Measurements from ENCODE around the gene ISG20L2.

ISG20L2 gene

GRCh38 chr1:156752843-156753482 lies 24.4 kb upstream of the ISG20L2 start:
- no peak for DNase-seq (ENCODE audit: low read depth, low spot score)

GRCh38 chr1:156751757-156752481 lies 23.4 kb upstream of the ISG20L2 start:
- DNase-seq (ENCODE audit: low read depth, low spot score), result peak; percentile 91

GRCh38 chr1:156751451-156751756 lies 22.8 kb upstream of the ISG20L2 start, which contains the start of gene HDGF:
Gene HDGF (minus strand): TSS chr1:156751675. CDS start chr1:156751429, 246 bp downstream.
- no peak for DNase-seq (ENCODE audit: low read depth, low spot score)

GRCh38 chr1:156750711-156751450 lies 22.3 kb upstream of the ISG20L2 start:
- DNase-seq (ENCODE audit: low read depth, low spot score), result peak; percentile 61

- DNase-seq (ENCODE audit: low read depth, low spot score), result peak; percentile 51
Observed at GRCh38 chr1:156750191-156750672, 21.7 kb upstream of the ISG20L2 start.

- peak; percentile 17 for DNase-seq (ENCODE audit: low read depth, low spot score)
Observed at GRCh38 chr1:156749419-156750118, 21.0 kb upstream of the ISG20L2 start.

- DNase-seq (ENCODE audit: low read depth, low spot score), result peak; percentile 36
Observed at GRCh38 chr1:156748670-156749418, 20.3 kb upstream of the ISG20L2 start.

- DNase-seq (ENCODE audit: low read depth, low spot score), result no peak
Observed at GRCh38 chr1:156747742-156748669, 19.4 kb upstream of the ISG20L2 start.

- peak; percentile 93 for DNase-seq (ENCODE audit: low read depth, low spot score)
Observed at GRCh38 chr1:156746728-156747631, 18.4 kb upstream of the ISG20L2 start.

GRCh38 chr1:156746406-156746727 lies 17.8 kb upstream of the ISG20L2 start:
- DNase-seq (ENCODE audit: low read depth, low spot score), result no peak

GRCh38 chr1:156745881-156746280 lies 17.3 kb upstream of the ISG20L2 start:
- DNase-seq (ENCODE audit: low read depth, low spot score), result no peak

GRCh38 chr1:156744786-156745419 lies 16.3 kb upstream of the ISG20L2 start:
- DNase-seq (ENCODE audit: low read depth, low spot score), result no peak

GRCh38 chr1:156744344-156744743 lies 15.8 kb upstream of the ISG20L2 start:
- DNase-seq (ENCODE audit: low read depth, low spot score), result no peak

GRCh38 chr1:156743367-156744302 lies 15.1 kb upstream of the ISG20L2 start:
- no peak for DNase-seq (ENCODE audit: low read depth, low spot score)

GRCh38 chr1:156742801-156743200 lies 14.2 kb upstream of the ISG20L2 start:
- no peak for DNase-seq (ENCODE audit: low read depth, low spot score)

GRCh38 chr1:156742017-156742416 lies 13.5 kb upstream of the ISG20L2 start:
- DNase-seq (ENCODE audit: low read depth, low spot score), result no peak

GRCh38 chr1:156741481-156741983 lies 13.0 kb upstream of the ISG20L2 start:
- no peak for DNase-seq (ENCODE audit: low read depth, low spot score)
